DND-41 (cell line): ENCODE measurements around the gene HDGFL1.

ENCODE experiments used
- ATAC-seq: fragments of 200-7000 bp; cut with Tn5 transposase; 3 replicates; pipeline ENCODE4 v1.9.1; 2021; ENCODE audit warnings: low read depth; ENCODE audit not compliant: insufficient read depth
- DNase-seq: peaks from one replicate; pipeline ENCODE4 v3.0.0-alpha.2; 2020
- H2AFZ ChIP-seq: 2 replicates; pipeline ENCODE4 v1.6.0; 2012; ENCODE audit warnings: low read depth, low read length
- H3K27ac ChIP-seq: 2 replicates; pipeline ENCODE4 v1.5.1; 2012; ENCODE audit warnings: low read length, inconsistent platforms
- H3K27me3 ChIP-seq: fragments of 200-600 bp; sonication (generic); 2 replicates; pipeline ENCODE4 v1.6.0; 2012; ENCODE audit warnings: low read length, mild to moderate bottlenecking, inconsistent platforms; ENCODE audit not compliant: insufficient read depth, poor library complexity
- H3K36me3 ChIP-seq: 2 replicates; pipeline ENCODE4 v1.5.1; 2012; ENCODE audit warnings: low read length, inconsistent platforms; ENCODE audit not compliant: insufficient read depth
- H3K4me1 ChIP-seq: 2 replicates; pipeline ENCODE4 v1.5.1; 2012; ENCODE audit warnings: mild to moderate bottlenecking, low read length; ENCODE audit not compliant: insufficient read depth
- H3K4me2 ChIP-seq: 2 replicates; pipeline ENCODE4 v1.6.0; 2012; ENCODE audit warnings: mild to moderate bottlenecking, moderate library complexity, low read length, inconsistent platforms; ENCODE audit not compliant: insufficient read depth
- H3K4me3 ChIP-seq, 2 experiments: fragments of 200-600 bp in 1 of 2; shearing (Covaris generic) in 1 of 2; 2 replicates each; pipeline ENCODE4 v1.5.1; 2012 to 2016; ENCODE audit warnings: inconsistent platforms in 2 of 2, low read length in 2 of 2, mild to moderate bottlenecking in 2 of 2, low read depth in 1 of 2, moderate library complexity in 1 of 2
- H3K79me2 ChIP-seq: 2 replicates; pipeline ENCODE4 v1.6.0; 2012; ENCODE audit warnings: low read length, inconsistent platforms; ENCODE audit not compliant: insufficient read depth
- H3K9ac ChIP-seq: 2 replicates; pipeline ENCODE4 v1.6.0; 2012; ENCODE audit warnings: low read depth, mild to moderate bottlenecking, inconsistent platforms, low read length, moderate library complexity
- H3K9me3 ChIP-seq: 2 replicates; pipeline ENCODE4 v1.5.1; 2012; ENCODE audit warnings: low read length, moderate library complexity, mild to moderate bottlenecking, inconsistent platforms; ENCODE audit not compliant: insufficient read depth, severe bottlenecking
- H4K20me1 ChIP-seq: 2 replicates; pipeline ENCODE4 v1.6.0; 2012; ENCODE audit warnings: low read length; ENCODE audit not compliant: insufficient read depth
- EZH2 ChIP-seq: IDR thresholded peaks from 3 replicates; pipeline ENCODE4 v1.6.1; 2012; ENCODE audit warnings: borderline replicate concordance, low read depth, mild to moderate bottlenecking, moderate library complexity, low read length, inconsistent platforms; ENCODE audit not compliant: severe bottlenecking
- TF ChIP-seq, protein P1 (sequence below): IDR thresholded peaks from 2 replicates; pipeline ENCODE4 v1.5.1; 2012; ENCODE audit warnings: borderline replicate concordance, low read length, moderate library complexity, mild to moderate bottlenecking; ENCODE audit not compliant: poor library complexity, severe bottlenecking; ENCODE audit errors: extremely low read depth

The HDGFL1 gene

DNA sequence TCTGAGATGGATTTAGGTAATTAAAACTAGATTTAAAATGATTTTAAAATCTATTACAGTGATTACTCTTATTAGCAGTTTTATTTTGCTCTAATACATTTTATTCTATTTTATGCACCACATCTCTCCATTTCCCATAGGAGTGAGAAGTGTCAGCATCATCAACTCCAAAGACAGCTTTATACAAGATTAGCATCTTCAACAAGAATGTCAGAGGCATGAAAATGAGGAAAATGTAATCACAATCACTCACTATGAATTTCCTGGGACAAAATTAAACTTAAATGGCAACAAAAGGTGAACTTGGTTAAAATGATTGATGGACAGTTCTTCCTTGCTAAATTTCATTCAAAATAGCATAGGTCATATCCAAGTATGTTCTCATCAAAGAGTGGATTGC is 19.8 kb downstream of the HDGFL1 start:
- Histone ChIP-seq H3K4me3 (no peak overlapping the region), H3K36me3 (no peaks in the 10 kb centered on the region)
- no peak for DNase-seq

DNA sequence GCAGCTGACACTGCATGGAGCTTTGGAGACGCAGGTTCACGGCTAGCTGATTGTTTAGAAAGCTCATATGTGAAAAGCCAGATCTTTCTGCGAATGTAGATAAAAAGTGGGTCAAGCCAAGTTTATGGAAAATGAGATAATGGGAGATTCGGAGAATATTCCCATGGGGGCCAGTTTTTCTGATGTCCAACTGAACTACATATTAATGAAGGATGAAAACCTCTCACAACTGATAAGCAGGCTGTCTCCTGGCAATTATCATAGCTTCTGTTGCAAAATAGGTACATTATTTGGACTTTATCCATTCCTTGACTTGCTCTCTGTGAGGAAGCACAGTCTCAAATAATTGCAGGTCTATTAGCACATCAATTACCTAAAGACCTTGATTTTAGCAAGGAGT is 21.1 kb downstream of the HDGFL1 start:
- no peaks in the 10 kb centered on the region for H3K4me1 ChIP-seq
- H3K27me3 ChIP-seq: no peaks in the 10 kb centered on the region
- H3K4me2 ChIP-seq: no peak overlapping the region
- no peaks in the 10 kb centered on the region for H4K20me1 ChIP-seq
- H3K9ac ChIP-seq: no peak overlapping the region
- H3K27ac ChIP-seq: no peak overlapping the region
- no peak overlapping the region for H2AFZ ChIP-seq
- H3K36me3 ChIP-seq: no peaks in the 10 kb centered on the region
- H3K9me3 ChIP-seq: no peaks in the 10 kb centered on the region
- no peak overlapping the region for H3K4me3 ChIP-seq
- no peaks in the 10 kb centered on the region for H3K79me2 ChIP-seq
- no peak for TF ChIP-seq EZH2
- TF ChIP-seq, protein P1, sequence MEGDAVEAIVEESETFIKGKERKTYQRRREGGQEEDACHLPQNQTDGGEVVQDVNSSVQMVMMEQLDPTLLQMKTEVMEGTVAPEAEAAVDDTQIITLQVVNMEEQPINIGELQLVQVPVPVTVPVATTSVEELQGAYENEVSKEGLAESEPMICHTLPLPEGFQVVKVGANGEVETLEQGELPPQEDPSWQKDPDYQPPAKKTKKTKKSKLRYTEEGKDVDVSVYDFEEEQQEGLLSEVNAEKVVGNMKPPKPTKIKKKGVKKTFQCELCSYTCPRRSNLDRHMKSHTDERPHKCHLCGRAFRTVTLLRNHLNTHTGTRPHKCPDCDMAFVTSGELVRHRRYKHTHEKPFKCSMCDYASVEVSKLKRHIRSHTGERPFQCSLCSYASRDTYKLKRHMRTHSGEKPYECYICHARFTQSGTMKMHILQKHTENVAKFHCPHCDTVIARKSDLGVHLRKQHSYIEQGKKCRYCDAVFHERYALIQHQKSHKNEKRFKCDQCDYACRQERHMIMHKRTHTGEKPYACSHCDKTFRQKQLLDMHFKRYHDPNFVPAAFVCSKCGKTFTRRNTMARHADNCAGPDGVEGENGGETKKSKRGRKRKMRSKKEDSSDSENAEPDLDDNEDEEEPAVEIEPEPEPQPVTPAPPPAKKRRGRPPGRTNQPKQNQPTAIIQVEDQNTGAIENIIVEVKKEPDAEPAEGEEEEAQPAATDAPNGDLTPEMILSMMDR: no peak
- no peak for ATAC-seq
- DNase-seq: no peak

More for the DNA sequence above, 19.8 kb downstream of the HDGFL1 start:
- TF ChIP-seq EZH2: no peak
- TF ChIP-seq, protein P1: no peak
- no peak for ATAC-seq
- H3K27me3 ChIP-seq: no peaks in the 10 kb centered on the region
- no peak overlapping the region for H3K4me2 ChIP-seq
- no peaks in the 10 kb centered on the region for H3K79me2 ChIP-seq
- H2AFZ ChIP-seq: no peak overlapping the region
- H3K9me3 ChIP-seq: no peaks in the 10 kb centered on the region
- H3K27ac ChIP-seq: no peak overlapping the region
- H3K9ac ChIP-seq: no peak overlapping the region
- H4K20me1 ChIP-seq: no peaks in the 10 kb centered on the region
- H3K4me1 ChIP-seq: no peaks in the 10 kb centered on the region

DNA sequence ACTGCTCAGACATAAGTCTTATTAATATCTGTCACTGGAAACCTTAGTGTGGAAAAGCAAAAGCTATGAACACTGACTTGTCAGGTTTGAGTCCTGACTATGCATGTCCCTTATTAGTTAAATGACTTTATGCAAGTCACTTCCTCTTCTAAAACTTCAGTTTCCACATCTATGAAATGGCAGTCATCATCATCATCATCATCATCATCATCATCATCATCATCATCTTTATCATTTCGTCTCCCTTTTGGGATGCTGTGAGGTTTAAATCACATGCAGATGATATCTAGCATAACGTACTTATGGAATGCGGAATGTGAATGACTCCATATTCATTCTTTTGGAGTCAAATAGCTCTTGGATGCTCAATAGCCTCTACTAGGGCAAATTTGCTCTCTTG is 24.5 kb downstream of the HDGFL1 start:
- Histone ChIP-seq H3K27me3 (no peaks in the 10 kb centered on the region), H3K27ac (no peak overlapping the region), H3K9me3 (no peaks in the 10 kb centered on the region), H3K79me2 (no peaks in the 10 kb centered on the region), H3K4me2 (no peak overlapping the region), H2AFZ (no peak overlapping the region), H4K20me1 (no peaks in the 10 kb centered on the region), H3K4me3 (no peak overlapping the region), H3K4me1 (no peaks in the 10 kb centered on the region), H3K36me3 (no peaks in the 10 kb centered on the region), H3K9ac (no peak overlapping the region)
- no peak for TF ChIP-seq EZH2
- TF ChIP-seq, protein P1: no peak
- no peak for DNase-seq
- no peak for ATAC-seq

DNA sequence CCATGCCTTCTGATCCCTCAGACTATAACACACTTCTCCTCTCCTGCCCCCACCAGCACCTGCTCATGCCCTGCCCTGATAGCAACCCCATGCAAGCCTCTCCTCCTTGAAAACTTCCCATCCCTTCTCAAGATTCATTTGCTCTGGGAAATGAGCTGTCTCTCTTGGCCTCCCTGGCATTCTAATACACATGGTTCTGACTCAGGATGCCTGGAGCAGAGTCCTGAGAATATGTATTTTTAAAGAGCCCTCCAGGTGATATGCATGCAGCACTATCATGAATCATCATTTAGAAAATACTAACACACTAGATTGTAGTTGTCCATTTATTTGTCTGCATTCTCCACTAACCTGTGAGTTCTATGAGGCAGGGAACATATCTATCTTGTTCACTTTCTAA is 26.6 kb downstream of the HDGFL1 start:
- Histone ChIP-seq H3K27me3 (no peaks in the 10 kb centered on the region), H4K20me1 (no peaks in the 10 kb centered on the region), H3K9me3 (peaks cover under 1% of the 10 kb centered on the region), H3K79me2 (no peaks in the 10 kb centered on the region), H3K9ac (no peak overlapping the region), H3K4me1 (no peaks in the 10 kb centered on the region), H3K27ac (no peak overlapping the region), H3K4me3 (no peak overlapping the region), H3K36me3 (no peaks in the 10 kb centered on the region), H3K4me2 (no peak overlapping the region), H2AFZ (no peak overlapping the region)
- DNase-seq (no peak), ATAC-seq (no peak)
- TF ChIP-seq, protein P1: no peak
- no peak for TF ChIP-seq EZH2
